HepG2 (cell line): ENCODE data around the gene FAM168A. TPM values are rescaled to one million over a fixed set of nuclear protein-coding genes. Genes with fewer than 3 reads are reported as not detected.

ENCODE experiments used
- ATAC-seq: fragments of 200-7000 bp; cut with Tn5 transposase; 3 replicates; pipeline ENCODE4 v1.9.1; 2020; ENCODE audit warnings: mild to moderate bottlenecking, moderate library complexity
- BruUV-seq: library from RNA; stranded (reverse); fragments of 400-500 nt; replicated peaks from 2 replicates; lab custom pipeline; 2021; lab: Mats Ljungman, UMichigan
- CTCF ChIA-PET: fragments of 300-600 bp; formaldehyde crosslinking; extraction: SDS; loops from one replicate; lab custom pipeline; 2021; ENCODE audit warnings: low total read pairs, inconsistent platforms, low intra/inter-chr PET ratio; lab: Yijun Ruan, JAX
- POLR2A ChIA-PET: fragments of 350-600 bp; sonication (Branson Sonifier 250); formaldehyde crosslinking; loops from one replicate; lab custom pipeline; 2020; ENCODE audit warnings: antibody characterized with exemption, inconsistent platforms; lab: Yijun Ruan, JAX
- DNase-seq: peaks from one replicate; pipeline ENCODE4 v3.0.0-alpha.2; 2015; ENCODE audit warnings: low spot score
- FAIRE-seq: peaks from 3 replicates; lab custom pipeline; 2011; peaks lifted over from hg19 to GRCh38; lab: Jason Lieb, UNC
- H2AFZ ChIP-seq: one replicate; pipeline ENCODE4 v1.6.1; 2011; ENCODE audit warnings: low read length, inconsistent platforms
- H3K27ac ChIP-seq: fragments of 300-600 bp; 3 replicates; pipeline ENCODE4 v1.8.0; 2011; ENCODE audit warnings: mixed run types, mild to moderate bottlenecking, mixed read lengths, low read length, inconsistent platforms; ENCODE audit not compliant: insufficient read depth; ENCODE audit errors: extremely low read length
- H3K27me3 ChIP-seq, 2 experiments: fragments of 200-600 bp in 1 of 2; 2 replicates in 1 of 2; 3 replicates in 1 of 2; pipeline versions ENCODE4 v1.6.0 to v1.8.0; 2011; ENCODE audit warnings: low read length in 2 of 2, mild to moderate bottlenecking in 2 of 2, moderate library complexity in 2 of 2, inconsistent platforms in 1 of 2; ENCODE audit not compliant: insufficient read depth in 2 of 2, control insufficient read depth in 1 of 2
- H3K36me3 ChIP-seq, 2 experiments: fragments of 200-600 bp in 1 of 2; replicated peaks in 1 of 2; 2 replicates in 1 of 2; 3 replicates in 1 of 2; pipeline versions ENCODE4 v1.5.1 to v1.8.0; 2011; ENCODE audit warnings: low read length in 2 of 2, inconsistent platforms in 1 of 2; ENCODE audit not compliant: insufficient read depth in 2 of 2, control insufficient read depth in 1 of 2
- H3K4me1 ChIP-seq: 2 replicates; pipeline ENCODE4 v1.5.1; 2012; ENCODE audit warnings: low read length, inconsistent platforms; ENCODE audit not compliant: insufficient read depth
- H3K4me2 ChIP-seq: 2 replicates; pipeline ENCODE4 v1.6.0; 2011; ENCODE audit warnings: low read depth, low read length, inconsistent platforms
- H3K4me3 ChIP-seq, 3 experiments: fragments of 200-600 bp in 1 of 3; sonication (generic), shearing (Covaris generic) in 1 of 3; replicated peaks in 1 of 3; 2 replicates each; pipeline ENCODE4 v1.5.1; 2011 to 2016; ENCODE audit warnings: low read length in 3 of 3, inconsistent platforms in 2 of 3, low read depth in 2 of 3, mild to moderate bottlenecking in 2 of 3, control low read depth in 1 of 3, mixed read lengths in 1 of 3; ENCODE audit not compliant: insufficient read depth in 1 of 3
- H3K79me2 ChIP-seq: one replicate; pipeline ENCODE4 v1.6.1; 2011; ENCODE audit warnings: low read length, inconsistent platforms; ENCODE audit not compliant: insufficient read depth
- H3K9ac ChIP-seq: 2 replicates; pipeline ENCODE4 v1.6.0; 2011; ENCODE audit warnings: mild to moderate bottlenecking, low read depth, low read length, inconsistent platforms; ENCODE audit not compliant: insufficient read depth
- H3K9me3 ChIP-seq: 2 replicates; pipeline ENCODE4 v1.5.1; 2012; ENCODE audit warnings: mild to moderate bottlenecking, low read length
- H4K20me1 ChIP-seq: 2 replicates; pipeline ENCODE4 v1.6.0; 2011; ENCODE audit warnings: inconsistent platforms, mild to moderate bottlenecking, low read length, moderate library complexity; ENCODE audit not compliant: insufficient read depth
- AHR ChIP-seq: IDR thresholded peaks from 2 replicates; pipeline ENCODE4 v1.6.1; 2018; ENCODE audit warnings: missing genetic modification reagents, missing compliant biosample characterization
- POGZ ChIP-seq: sonication (generic); formaldehyde crosslinking; IDR thresholded peaks from 2 replicates; pipeline ENCODE4 v1.4.0; 2020; ENCODE audit warnings: mild to moderate bottlenecking, missing genetic modification reagents
- RNF2 ChIP-seq: fragments of 450-650 bp; conservative IDR thresholded peaks from 2 replicates; pipeline ENCODE4 v1.6.1; 2016; ENCODE audit warnings: low read depth
- ZNF264 ChIP-seq: sonication (generic); formaldehyde crosslinking; IDR thresholded peaks from 2 replicates; pipeline ENCODE4 v1.4.0; 2020; ENCODE audit warnings: missing genetic modification reagents
- ZNF550 ChIP-seq: sonication (generic); formaldehyde crosslinking; IDR thresholded peaks from 2 replicates; pipeline ENCODE4 v1.4.0; 2020; ENCODE audit warnings: mild to moderate bottlenecking, missing genetic modification reagents, borderline replicate concordance
- ZNF652 ChIP-seq: IDR thresholded peaks from 2 replicates; pipeline ENCODE4 v1.6.1; 2016; ENCODE audit warnings: low read depth, borderline replicate concordance
- WGBS: methylation state at CpG from one replicate; pipeline ENCODE4 v1.1.6; 2017; ENCODE audit warnings: low lambda C conversion rate; 5-methylcytosine and 5-hydroxymethylcytosine counted together
- in situ Hi-C: cut with HindIII; loops from 2 replicates; pipeline ENCODE4 v1.10.0; 2017; ENCODE audit warnings: low pct_unique_long_range_greater_than_20kb; ENCODE audit not compliant: extremely low pct_ligation_motif_present
- intact Hi-C: fragments of 100-400 bp; cut with micrococcal nuclease; formaldehyde crosslinking; loops from one replicate; pipeline ENCODE4 v1.10.0; 2022; ENCODE audit not compliant: unreplicated experiment
- polyA plus RNA-seq, 8 experiments: library from polyadenylated mRNA; depleted of rRNA in 3 of 8; stranded (reverse) in 7 of 8; unstranded in 1 of 8; fragments of >200 nt; fragmentation: Illumina TruSeq in 4 of 8; extraction: Trizol in 4 of 8; gene quantifications; 2 replicates each; pipeline versions ENCODE4 v1.2.1 to v1.2.3, GENCODE V29; 2011 to 2016; ENCODE audit warnings: low read depth in 4 of 8, missing spikeins in 1 of 8, mixed read lengths in 1 of 8; ENCODE audit not compliant: insufficient read depth in 1 of 8
- total RNA-seq, 5 experiments: library from RNA; depleted of rRNA; stranded (reverse); fragments of >200 nt; fragmentation: Illumina TruSeq; extraction: Trizol; gene quantifications; 2 replicates each; pipeline ENCODE4 v1.2.3, GENCODE V29; 2016; ENCODE audit warnings: low read depth in 1 of 5
- TF ChIP-seq, protein P1 (sequence below): sonication (generic); formaldehyde crosslinking; IDR thresholded peaks from 2 replicates; pipeline ENCODE4 v1.4.0; 2020; ENCODE audit warnings: missing genetic modification reagents, borderline replicate concordance

The FAM168A gene
- total and polyA plus RNA-seq, 2 of the 13 experiments (the other 11 are each of a cell fraction or from before 2014, with no cell fraction given): 13.9 to 15.8 TPM

DNA sequence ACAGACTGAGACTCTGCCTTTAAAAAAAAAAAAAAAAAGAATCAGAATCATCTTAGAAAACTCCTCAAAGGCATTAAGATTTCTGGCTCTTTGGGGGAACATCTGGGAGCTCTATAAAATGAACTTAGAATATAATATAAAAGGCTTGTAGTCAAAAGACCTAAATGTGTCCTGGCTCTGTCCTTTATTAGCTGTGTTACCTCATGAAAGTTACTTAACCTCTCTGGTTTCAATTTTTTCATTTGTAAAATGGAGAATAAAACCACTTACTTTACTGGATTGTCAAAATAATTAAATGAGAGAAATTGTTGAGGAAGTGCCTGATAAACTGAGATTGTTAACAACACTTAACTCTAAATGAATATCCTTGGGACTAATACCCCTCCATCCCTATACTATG is 81.8 kb downstream of the FAM168A start:
- no peaks in the 10 kb centered on the region for H3K9me3 ChIP-seq
- CTCF ChIA-PET: no interaction called here
- no peak for FAIRE-seq

DNA sequence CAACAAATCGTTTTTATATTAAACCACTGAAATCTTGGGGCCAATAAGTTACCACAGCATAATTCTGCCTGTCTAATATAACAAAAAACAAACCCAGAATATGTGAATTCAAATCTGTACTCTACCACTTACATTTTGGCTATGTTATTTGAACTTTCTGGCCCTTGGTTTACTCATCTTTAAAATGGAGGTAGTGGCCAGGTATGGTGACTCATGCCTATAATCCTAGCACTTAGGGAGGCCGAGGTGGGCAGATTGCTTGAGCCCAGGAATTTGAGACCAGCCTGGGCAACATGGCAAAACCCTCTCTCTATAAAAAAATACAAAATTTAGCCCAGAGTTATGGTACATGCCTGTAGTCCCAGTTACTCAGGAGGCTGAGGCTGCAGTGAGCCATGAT is 84.2 kb downstream of the FAM168A start:
- in situ Hi-C loops (no loop called here), intact Hi-C loops (no loop called here)
- no peaks in the 10 kb centered on the region for H3K27me3 ChIP-seq
- H3K27ac ChIP-seq: no peak overlapping the region
- no peak for DNase-seq
- ChIA-PET CTCF (no interaction called here), POLR2A (no interaction called here)
- no peak overlapping the region for H2AFZ ChIP-seq
- no peaks in the 10 kb centered on the region for H3K36me3 ChIP-seq
- no peak overlapping the region for H3K9ac ChIP-seq
- peaks cover 12% of the 10 kb centered on the region for H3K4me1 ChIP-seq
- no peaks in the 10 kb centered on the region for H3K9me3 ChIP-seq
- BruUV-seq: no TSS peak
- no peak overlapping the region for H3K4me3 ChIP-seq
- H3K79me2 ChIP-seq: no peaks in the 10 kb centered on the region
- ATAC-seq: no peak
- no peak for FAIRE-seq
- H4K20me1 ChIP-seq: no peaks in the 10 kb centered on the region
- 66% methylated on average over 2 of the region's 2 CpGs for WGBS
- H3K4me2 ChIP-seq: no peak overlapping the region
- TF ChIP-seq AHR (CRISPR knock-in tag): no peak
- no peak for TF ChIP-seq ZNF550
- no peak for TF ChIP-seq POGZ
- no peak for TF ChIP-seq ZNF264

More for the DNA sequence above, 81.8 kb downstream of the FAM168A start:
- TF ChIP-seq RNF2 (no peak), ZNF652 (CRISPR knock-in tag) (no peak)
- TF ChIP-seq, protein P1, sequence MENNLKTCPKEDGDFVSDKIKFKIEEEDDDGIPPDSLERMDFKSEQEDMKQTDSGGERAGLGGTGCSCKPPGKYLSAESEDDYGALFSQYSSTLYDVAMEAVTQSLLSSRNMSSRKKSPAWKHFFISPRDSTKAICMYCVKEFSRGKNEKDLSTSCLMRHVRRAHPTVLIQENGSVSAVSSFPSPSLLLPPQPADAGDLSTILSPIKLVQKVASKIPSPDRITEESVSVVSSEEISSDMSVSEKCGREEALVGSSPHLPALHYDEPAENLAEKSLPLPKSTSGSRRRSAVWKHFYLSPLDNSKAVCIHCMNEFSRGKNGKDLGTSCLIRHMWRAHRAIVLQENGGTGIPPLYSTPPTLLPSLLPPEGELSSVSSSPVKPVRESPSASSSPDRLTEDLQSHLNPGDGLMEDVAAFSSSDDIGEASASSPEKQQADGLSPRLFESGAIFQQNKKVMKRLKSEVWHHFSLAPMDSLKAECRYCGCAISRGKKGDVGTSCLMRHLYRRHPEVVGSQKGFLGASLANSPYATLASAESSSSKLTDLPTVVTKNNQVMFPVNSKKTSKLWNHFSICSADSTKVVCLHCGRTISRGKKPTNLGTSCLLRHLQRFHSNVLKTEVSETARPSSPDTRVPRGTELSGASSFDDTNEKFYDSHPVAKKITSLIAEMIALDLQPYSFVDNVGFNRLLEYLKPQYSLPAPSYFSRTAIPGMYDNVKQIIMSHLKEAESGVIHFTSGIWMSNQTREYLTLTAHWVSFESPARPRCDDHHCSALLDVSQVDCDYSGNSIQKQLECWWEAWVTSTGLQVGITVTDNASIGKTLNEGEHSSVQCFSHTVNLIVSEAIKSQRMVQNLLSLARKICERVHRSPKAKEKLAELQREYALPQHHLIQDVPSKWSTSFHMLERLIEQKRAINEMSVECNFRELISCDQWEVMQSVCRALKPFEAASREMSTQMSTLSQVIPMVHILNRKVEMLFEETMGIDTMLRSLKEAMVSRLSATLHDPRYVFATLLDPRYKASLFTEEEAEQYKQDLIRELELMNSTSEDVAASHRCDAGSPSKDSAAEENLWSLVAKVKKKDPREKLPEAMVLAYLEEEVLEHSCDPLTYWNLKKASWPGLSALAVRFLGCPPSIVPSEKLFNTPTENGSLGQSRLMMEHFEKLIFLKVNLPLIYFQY: no peak
- TF ChIP-seq, all 625 proteins: peak for 0
- Histone ChIP-seq H3K4me3 (no peak overlapping the region), H3K4me2 (no peak overlapping the region), H3K27me3 (no peaks in the 10 kb centered on the region), H2AFZ (no peak overlapping the region), H3K79me2 (no peaks in the 10 kb centered on the region), H3K4me1 (no peaks in the 10 kb centered on the region), H4K20me1 (no peaks in the 10 kb centered on the region), H3K9ac (no peak overlapping the region), H3K36me3 (no peaks in the 10 kb centered on the region), H3K27ac (no peak overlapping the region)
- ATAC-seq (no peak), DNase-seq (no peak)
- intact Hi-C loops: no loop called here
- no TSS peak for BruUV-seq
- in situ Hi-C loops: no loop called here
- POLR2A ChIA-PET: no interaction called here
